Bronchial smooth muscle cell (primary cell): ENCODE data around the gene EPHB1. TPM values are rescaled to one million over a fixed set of nuclear protein-coding genes. Genes with fewer than 3 reads are reported as not detected.

Source experiments
- total RNA-seq: library from RNA; depleted of rRNA; stranded (reverse); fragments of >200 nt; gene quantifications from 2 replicates; pipeline ENCODE4 v1.2.1, GENCODE V29; 2014

EPHB1 gene
- 0.34 and 0.63 TPM in 2 replicates for total RNA-seq

GRCh38 chr3:134794950-134795745 is at the start of gene EPHB1:
EPHB1 (plus strand) TSS chr3:134795260.

Other genes starting within 250 kb of the EPHB1 start
- 0.69 and 2.2 TPM in 2 replicates for gene KY, start 144.2 kb upstream of the EPHB1 start, total RNA-seq